Measurements from ENCODE around the gene PSG11. TPM values are rescaled to one million over a fixed set of nuclear protein-coding genes. Genes with fewer than 3 reads are reported as not detected.
"Not testable (repeated sequence)": the region's sequence is repeated elsewhere in the genome, so short reads cannot be mapped to it uniquely, and the experiment has no call there.

The PSG11 gene
- total RNA-seq (not detected), polyA plus RNA-seq (not detected)
- long read RNA-seq, donor 1: 0 reads
- long read RNA-seq, donor 2: 0 reads

DNA sequence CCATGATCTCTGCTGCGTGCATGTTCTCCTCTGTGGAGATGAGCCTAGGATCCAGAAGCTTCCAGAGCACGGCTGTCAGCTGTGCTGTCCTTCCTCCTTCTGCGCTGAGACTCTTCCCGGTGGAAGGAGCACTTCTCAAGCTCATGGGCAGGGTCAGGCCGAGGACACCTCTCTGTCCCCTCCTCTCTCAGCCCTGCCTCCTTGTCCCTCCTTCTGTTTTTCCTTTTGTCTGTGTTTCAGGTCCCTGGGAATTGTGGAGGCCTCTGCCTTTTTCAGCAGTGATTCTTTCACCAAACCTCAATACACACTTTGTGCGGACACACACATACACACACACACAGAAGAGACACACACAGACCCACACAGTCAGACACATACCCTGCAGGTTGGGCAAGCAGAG is at the start of gene PSG11:
TSS of gene PSG11 (minus strand) at position 101 of the 400 bp plus-strand sequence. CDS start at position 4, 97 bp downstream.
- DNase-seq; H3K9me3 ChIP-seq (ENCODE audit: control insufficient read depth, low read length); intact Hi-C loops (cut with DNase I); H3K4me1 ChIP-seq (ENCODE audit: control insufficient read depth in 1 of 2, insufficient read depth in 2 of 2, low read length in 2 of 2); H3K36me3 ChIP-seq (ENCODE audit: control insufficient read depth in 1 of 2, insufficient read depth in 2 of 2, low read length in 1 of 2); H3K4me3 ChIP-seq (ENCODE audit: low read length in 2 of 2); H3K27me3 ChIP-seq (ENCODE audit: control insufficient read depth in 1 of 2, insufficient read depth in 2 of 2, low read length in 1 of 2); H3K27ac ChIP-seq (ENCODE audit: low read depth in 1 of 2, low read length in 2 of 2); ATAC-seq (ENCODE audit: low FRiP score): not testable (repeated sequence)
- WGBS, 2 donors: 72 to 79% methylated on average over 6 of the region's 6 CpGs

DNA sequence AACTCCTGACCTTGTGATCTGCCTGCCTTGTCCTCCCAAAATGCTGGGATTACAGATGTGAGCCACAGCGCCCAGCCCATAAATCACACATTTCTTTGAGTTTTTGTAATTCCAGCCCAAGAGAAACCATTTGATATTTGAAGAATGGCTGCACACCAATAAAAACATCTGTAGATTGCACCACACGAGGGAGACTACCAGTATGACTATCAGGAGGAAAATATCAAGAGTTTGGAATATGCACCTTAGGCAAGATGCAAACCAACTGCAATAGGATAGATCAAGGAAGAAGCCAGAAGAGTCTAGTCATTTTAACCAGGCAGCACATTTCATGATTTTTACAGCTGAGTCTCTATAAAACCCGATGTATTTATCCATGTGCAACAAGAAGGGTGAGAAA is 36.1 kb upstream of the PSG11 start:
- H3K4me1 ChIP-seq (ENCODE audit: control insufficient read depth in 1 of 2, insufficient read depth in 2 of 2, low read length in 2 of 2); intact Hi-C loops (cut with DNase I); DNase-seq; H3K4me3 ChIP-seq (ENCODE audit: low read length in 2 of 2); H3K36me3 ChIP-seq (ENCODE audit: control insufficient read depth in 1 of 2, insufficient read depth in 2 of 2, low read length in 1 of 2); H3K27ac ChIP-seq (ENCODE audit: low read depth in 1 of 2, low read length in 2 of 2); H3K9me3 ChIP-seq (ENCODE audit: control insufficient read depth, low read length); ATAC-seq (ENCODE audit: low FRiP score); H3K27me3 ChIP-seq (ENCODE audit: control insufficient read depth in 1 of 2, insufficient read depth in 2 of 2, low read length in 1 of 2): not testable (repeated sequence)
- WGBS, 2 donors: 42 to 50% methylated on average over 3 of the region's 3 CpGs

DNA sequence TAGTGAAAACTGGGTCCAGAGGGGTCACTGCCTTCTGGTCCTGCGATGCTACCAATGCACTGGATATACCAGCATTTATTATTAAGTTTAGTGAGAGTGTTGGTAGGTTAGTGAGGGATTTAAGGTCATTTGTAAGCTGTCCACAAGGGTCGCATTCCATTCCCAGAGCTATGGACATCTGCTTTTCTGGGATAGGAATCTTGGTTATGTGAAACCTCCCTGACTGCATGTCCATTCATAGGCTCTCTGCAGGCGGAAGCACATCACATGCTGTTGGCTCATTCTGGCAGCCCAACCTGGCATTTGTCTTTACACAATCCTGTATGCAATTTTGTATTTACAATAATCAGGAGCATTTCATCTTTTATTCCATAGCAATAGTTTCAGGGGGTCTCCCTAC is 35.1 kb upstream of the PSG11 start:
- H3K27me3 ChIP-seq (ENCODE audit: control insufficient read depth in 1 of 2, insufficient read depth in 2 of 2, low read length in 1 of 2); ATAC-seq (ENCODE audit: low FRiP score); H3K36me3 ChIP-seq (ENCODE audit: control insufficient read depth in 1 of 2, insufficient read depth in 2 of 2, low read length in 1 of 2); H3K4me3 ChIP-seq (ENCODE audit: low read length in 2 of 2); H3K4me1 ChIP-seq (ENCODE audit: control insufficient read depth in 1 of 2, insufficient read depth in 2 of 2, low read length in 2 of 2); intact Hi-C loops (cut with DNase I); DNase-seq; H3K9me3 ChIP-seq (ENCODE audit: control insufficient read depth, low read length); H3K27ac ChIP-seq (ENCODE audit: low read depth in 1 of 2, low read length in 2 of 2): not testable (repeated sequence)
- WGBS, 2 donors: 43 to 51% methylated on average over 3 of the region's 3 CpGs

DNA sequence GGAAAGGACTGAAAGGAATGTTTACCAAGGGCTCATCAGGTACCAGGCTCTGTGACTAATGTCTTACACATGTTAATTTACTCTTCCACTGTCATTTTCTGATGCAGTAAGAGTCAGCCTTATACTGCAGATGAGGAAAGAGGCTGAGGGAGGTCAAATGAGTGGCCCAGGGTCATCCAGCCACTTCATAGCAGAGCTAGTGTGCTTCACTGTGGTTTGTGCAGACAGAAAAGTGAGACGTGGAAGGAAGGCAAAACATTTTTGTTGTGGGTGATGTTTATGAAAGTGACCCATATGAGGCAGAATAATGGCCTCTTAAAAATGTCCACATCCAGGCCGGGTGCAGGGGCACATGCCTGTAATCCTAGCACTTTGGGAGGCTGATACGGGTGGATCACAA is 34.0 kb upstream of the PSG11 start:
- H3K36me3 ChIP-seq (ENCODE audit: control insufficient read depth in 1 of 2, insufficient read depth in 2 of 2, low read length in 1 of 2); DNase-seq; H3K4me1 ChIP-seq (ENCODE audit: control insufficient read depth in 1 of 2, insufficient read depth in 2 of 2, low read length in 2 of 2); H3K9me3 ChIP-seq (ENCODE audit: control insufficient read depth, low read length); intact Hi-C loops (cut with DNase I); H3K4me3 ChIP-seq (ENCODE audit: low read length in 2 of 2); ATAC-seq (ENCODE audit: low FRiP score); H3K27ac ChIP-seq (ENCODE audit: low read depth in 1 of 2, low read length in 2 of 2); H3K27me3 ChIP-seq (ENCODE audit: control insufficient read depth in 1 of 2, insufficient read depth in 2 of 2, low read length in 1 of 2): not testable (repeated sequence)
- WGBS, 2 donors: 57 to 60% methylated on average over 3 of the region's 3 CpGs

DNA sequence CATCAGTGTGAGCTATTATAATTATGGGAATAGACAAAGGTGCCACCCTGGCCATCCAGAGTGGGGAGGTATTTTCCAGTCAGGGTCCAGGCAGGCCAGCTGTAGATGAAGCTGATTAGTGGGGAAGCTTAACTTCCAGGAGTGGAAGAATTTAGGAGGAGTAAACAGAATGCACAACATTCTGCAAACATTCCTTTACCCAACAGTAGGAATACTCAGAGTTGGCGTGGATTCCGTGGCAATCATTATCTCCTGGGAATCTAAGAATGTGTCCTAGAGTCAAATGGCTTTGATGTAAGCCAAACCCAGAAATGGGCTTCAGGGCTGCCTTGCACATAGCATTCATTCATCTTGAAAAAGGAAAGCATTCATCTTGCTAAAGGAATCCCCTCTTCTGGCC is 33.2 kb upstream of the PSG11 start:
- H3K9me3 ChIP-seq (ENCODE audit: control insufficient read depth, low read length); H3K4me1 ChIP-seq (ENCODE audit: control insufficient read depth in 1 of 2, insufficient read depth in 2 of 2, low read length in 2 of 2); ATAC-seq (ENCODE audit: low FRiP score); H3K27me3 ChIP-seq (ENCODE audit: control insufficient read depth in 1 of 2, insufficient read depth in 2 of 2, low read length in 1 of 2); H3K36me3 ChIP-seq (ENCODE audit: control insufficient read depth in 1 of 2, insufficient read depth in 2 of 2, low read length in 1 of 2); DNase-seq; intact Hi-C loops (cut with DNase I); H3K4me3 ChIP-seq (ENCODE audit: low read length in 2 of 2); H3K27ac ChIP-seq (ENCODE audit: low read depth in 1 of 2, low read length in 2 of 2): not testable (repeated sequence)
- 42 to 74% methylated on average over 2 of the region's 2 CpGs for WGBS, 2 donors

DNA sequence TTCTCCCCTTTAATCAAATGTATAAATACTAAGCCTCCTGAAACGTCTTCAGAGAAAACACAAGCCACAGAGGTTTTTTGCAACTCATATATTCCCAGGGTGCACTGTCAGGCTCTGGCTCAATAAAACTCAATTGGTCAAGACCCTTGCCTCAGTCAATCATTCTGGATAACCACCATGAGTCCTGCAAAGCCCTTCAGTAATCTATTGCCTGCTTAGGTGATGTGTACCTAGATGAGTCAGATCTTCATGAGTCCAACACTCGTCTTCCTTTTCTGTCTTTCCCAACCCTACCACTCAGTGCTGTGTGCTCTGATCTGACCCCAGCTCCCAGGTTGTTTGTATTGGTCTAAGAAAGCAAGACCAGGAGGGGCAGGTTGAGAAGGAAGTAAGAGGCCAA is 32.2 kb upstream of the PSG11 start:
- DNase-seq; H3K27ac ChIP-seq (ENCODE audit: low read depth in 1 of 2, low read length in 2 of 2); H3K27me3 ChIP-seq (ENCODE audit: control insufficient read depth in 1 of 2, insufficient read depth in 2 of 2, low read length in 1 of 2); H3K9me3 ChIP-seq (ENCODE audit: control insufficient read depth, low read length); H3K4me1 ChIP-seq (ENCODE audit: control insufficient read depth in 1 of 2, insufficient read depth in 2 of 2, low read length in 2 of 2); intact Hi-C loops (cut with DNase I); ATAC-seq (ENCODE audit: low FRiP score); H3K36me3 ChIP-seq (ENCODE audit: control insufficient read depth in 1 of 2, insufficient read depth in 2 of 2, low read length in 1 of 2); H3K4me3 ChIP-seq (ENCODE audit: low read length in 2 of 2): not testable (repeated sequence)
- 36 to 43% methylated on average over 2 of the region's 2 CpGs for WGBS, 2 donors

DNA sequence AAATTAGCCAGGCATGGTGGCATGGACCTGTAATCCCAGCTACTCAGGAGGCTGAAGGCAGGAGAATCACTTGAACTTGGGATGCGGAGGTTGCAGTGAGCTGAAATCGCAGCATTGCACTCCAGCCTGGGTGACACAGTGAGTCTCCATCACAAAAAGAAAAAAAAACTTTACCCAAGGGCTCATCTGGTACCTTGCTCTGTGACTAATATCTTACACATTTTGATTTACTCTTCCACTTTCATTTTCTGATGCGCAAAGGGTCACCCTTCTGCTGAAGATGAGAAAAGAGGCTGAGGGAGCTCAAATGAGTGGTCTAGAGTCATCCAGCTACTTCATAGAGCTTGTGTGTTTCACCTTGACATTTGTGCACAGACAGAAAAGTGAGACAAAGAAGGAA is 21.7 kb upstream of the PSG11 start:
- ATAC-seq (ENCODE audit: low FRiP score); H3K36me3 ChIP-seq (ENCODE audit: control insufficient read depth in 1 of 2, insufficient read depth in 2 of 2, low read length in 1 of 2); H3K27ac ChIP-seq (ENCODE audit: low read depth in 1 of 2, low read length in 2 of 2); H3K4me3 ChIP-seq (ENCODE audit: low read length in 2 of 2); DNase-seq; H3K4me1 ChIP-seq (ENCODE audit: control insufficient read depth in 1 of 2, insufficient read depth in 2 of 2, low read length in 2 of 2); H3K9me3 ChIP-seq (ENCODE audit: control insufficient read depth, low read length); intact Hi-C loops (cut with DNase I); H3K27me3 ChIP-seq (ENCODE audit: control insufficient read depth in 1 of 2, insufficient read depth in 2 of 2, low read length in 1 of 2): not testable (repeated sequence)
- WGBS, 2 donors: 74 to 90% methylated on average over 3 of the region's 3 CpGs

DNA sequence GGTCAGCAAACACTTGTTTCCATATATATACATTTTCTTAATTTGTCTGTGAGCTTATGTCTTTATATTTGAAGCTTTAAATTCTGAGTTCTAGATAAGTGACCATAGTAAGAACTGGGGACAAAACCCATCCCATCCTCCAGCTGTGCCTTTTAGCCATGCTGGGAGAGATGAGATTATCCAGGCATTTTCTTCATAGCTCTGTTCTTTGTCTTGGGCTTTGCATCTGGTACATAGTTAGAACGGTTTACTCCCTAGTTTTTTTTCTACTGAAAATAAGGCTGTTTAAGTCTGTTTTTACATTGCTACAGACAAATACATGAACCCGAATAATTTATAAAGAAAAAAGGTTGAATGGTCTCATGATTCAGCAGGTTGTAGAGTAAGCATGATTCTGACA is 20.3 kb upstream of the PSG11 start:
- DNase-seq; H3K9me3 ChIP-seq (ENCODE audit: control insufficient read depth, low read length); H3K4me1 ChIP-seq (ENCODE audit: control insufficient read depth in 1 of 2, insufficient read depth in 2 of 2, low read length in 2 of 2); intact Hi-C loops (cut with DNase I); H3K4me3 ChIP-seq (ENCODE audit: low read length in 2 of 2); H3K36me3 ChIP-seq (ENCODE audit: control insufficient read depth in 1 of 2, insufficient read depth in 2 of 2, low read length in 1 of 2); ATAC-seq (ENCODE audit: low FRiP score); H3K27ac ChIP-seq (ENCODE audit: low read depth in 1 of 2, low read length in 2 of 2); H3K27me3 ChIP-seq (ENCODE audit: control insufficient read depth in 1 of 2, insufficient read depth in 2 of 2, low read length in 1 of 2): not testable (repeated sequence)
- 75 to 78% methylated on average over 2 of the region's 2 CpGs for WGBS, 2 donors

DNA sequence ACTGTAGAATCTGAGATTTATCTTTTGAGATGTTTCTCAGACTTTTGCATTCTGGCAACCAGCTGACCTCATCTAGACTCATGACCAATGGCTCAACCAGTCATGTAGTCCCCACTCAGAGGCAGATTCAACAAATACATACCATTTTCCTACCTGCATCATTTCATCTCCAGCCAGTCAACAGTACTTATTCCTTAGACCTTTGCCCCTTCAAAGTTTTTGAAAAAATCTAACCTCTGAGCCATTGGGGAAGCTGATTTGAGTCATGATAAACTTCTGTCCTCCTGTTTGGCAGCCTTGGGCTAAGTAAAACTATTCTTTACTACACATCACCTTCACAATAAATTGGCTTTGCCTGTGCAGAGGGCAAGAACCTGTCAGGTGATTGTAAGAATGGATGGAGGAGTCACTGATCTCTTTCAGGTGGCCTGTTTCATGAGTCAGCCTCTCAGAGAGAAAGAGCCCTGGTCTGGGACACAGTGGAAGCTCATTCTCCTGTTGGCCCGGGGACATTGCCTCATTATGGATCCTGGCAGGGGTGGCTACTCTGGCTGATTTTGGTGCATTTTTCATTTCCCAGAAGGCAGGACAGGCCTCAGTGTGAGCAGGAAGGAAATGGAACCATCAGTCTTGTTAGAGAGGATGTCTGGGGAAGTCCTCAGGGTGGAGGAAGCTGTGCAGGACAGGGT is 17.4 kb upstream of the PSG11 start:
- H3K4me3 ChIP-seq (ENCODE audit: low read length in 2 of 2); H3K27ac ChIP-seq (ENCODE audit: low read depth in 1 of 2, low read length in 2 of 2); intact Hi-C loops (cut with DNase I); ATAC-seq (ENCODE audit: low FRiP score); H3K9me3 ChIP-seq (ENCODE audit: control insufficient read depth, low read length); H3K27me3 ChIP-seq (ENCODE audit: control insufficient read depth in 1 of 2, insufficient read depth in 2 of 2, low read length in 1 of 2); H3K36me3 ChIP-seq (ENCODE audit: control insufficient read depth in 1 of 2, insufficient read depth in 2 of 2, low read length in 1 of 2); H3K4me1 ChIP-seq (ENCODE audit: control insufficient read depth in 1 of 2, insufficient read depth in 2 of 2, low read length in 2 of 2); DNase-seq: not testable (repeated sequence)
- 61 to 68% methylated on average over 1 of the region's 1 CpG for WGBS, 2 donors
